OCI-LY1 (cell line): ENCODE results near the gene PLA2G2D.

ENCODE experiments used
- H2AFZ ChIP-seq: fragments of 200-600 bp; sonication (generic), shearing (Covaris generic); 2 replicates; pipeline ENCODE4 v1.6.0; 2014; ENCODE audit warnings: antibody characterized with exemption, mild to moderate bottlenecking, low read length
- H3F3A ChIP-seq: fragments of 200-600 bp; sonication (generic), shearing (Covaris generic); 2 replicates; pipeline ENCODE4 v1.6.0; 2014; ENCODE audit warnings: mild to moderate bottlenecking, antibody characterized with exemption, low read length, moderate library complexity; ENCODE audit not compliant: insufficient read depth
- H3K27ac ChIP-seq: fragments of 200-600 bp; sonication (generic); 2 replicates; pipeline ENCODE4 v1.5.1; 2014; ENCODE audit warnings: low read length, mixed run types, mild to moderate bottlenecking, low read depth; ENCODE audit not compliant: poor library complexity, severe bottlenecking
- H3K27me3 ChIP-seq: fragments of 200-600 bp; sonication (generic); 2 replicates; pipeline ENCODE4 v1.6.0; 2014; ENCODE audit warnings: antibody characterized with exemption, mild to moderate bottlenecking, low read length, moderate library complexity; ENCODE audit not compliant: insufficient read depth
- H3K36me3 ChIP-seq: fragments of 200-600 bp; sonication (generic); 2 replicates; pipeline ENCODE4 v1.6.1; 2014; ENCODE audit warnings: mild to moderate bottlenecking, antibody characterized with exemption, low read length, moderate library complexity, mixed read lengths; ENCODE audit not compliant: insufficient read depth
- H3K4me1 ChIP-seq: fragments of 200-600 bp; sonication (generic); 2 replicates; pipeline ENCODE4 v1.5.1; 2014; ENCODE audit warnings: mild to moderate bottlenecking, low read length, moderate library complexity; ENCODE audit not compliant: insufficient read depth, severe bottlenecking
- H3K4me2 ChIP-seq: fragments of 200-600 bp; sonication (generic), shearing (Covaris generic); 2 replicates; pipeline ENCODE4 v1.6.1; 2014; ENCODE audit warnings: low read length
- H3K4me3 ChIP-seq: fragments of 200-600 bp; sonication (generic); 2 replicates; pipeline ENCODE4 v1.5.1; 2014; ENCODE audit warnings: low read length, low read depth, mild to moderate bottlenecking, mixed read lengths; ENCODE audit not compliant: poor library complexity, severe bottlenecking
- H3K79me2 ChIP-seq: fragments of 200-600 bp; shearing (Covaris generic); 2 replicates; pipeline ENCODE4 v1.6.1; 2016; ENCODE audit warnings: mixed run types, low read length, mixed read lengths; ENCODE audit not compliant: insufficient read depth
- H3K9ac ChIP-seq: fragments of 200-600 bp; sonication (generic), shearing (Covaris generic); 2 replicates; pipeline ENCODE4 v1.6.1; 2014; ENCODE audit warnings: mild to moderate bottlenecking, low read length, mixed read lengths
- H3K9me2 ChIP-seq: fragments of 200-600 bp; sonication (generic), shearing (Covaris generic); 2 replicates; pipeline ENCODE4 v1.6.1; 2014; ENCODE audit warnings: low read depth, mild to moderate bottlenecking, low read length, mixed read lengths
- H3K9me3 ChIP-seq: fragments of 200-600 bp; shearing (Covaris generic); 2 replicates; pipeline ENCODE4 v1.6.1; 2014; ENCODE audit warnings: low read length, mixed read lengths
- H4K20me1 ChIP-seq: fragments of 200-600 bp; sonication (generic), shearing (Covaris generic); 2 replicates; pipeline ENCODE4 v1.6.0; 2016; ENCODE audit warnings: mild to moderate bottlenecking, low read length; ENCODE audit not compliant: insufficient read depth
- CTCF ChIP-seq: fragments of 200-600 bp; sonication (generic), shearing (Covaris generic); IDR thresholded peaks from 2 replicates; pipeline ENCODE4 v1.5.1; 2017; ENCODE audit warnings: mild to moderate bottlenecking, antibody characterized with exemption, low read length, moderate library complexity, mixed read lengths
- EZH2 ChIP-seq: fragments of 200-600 bp; sonication (generic), shearing (Covaris generic); IDR thresholded peaks from 2 replicates; pipeline ENCODE4 v1.8.0; 2017; ENCODE audit warnings: borderline replicate concordance, mixed run types, mild to moderate bottlenecking, antibody characterized with exemption, low read length, moderate library complexity, mixed read lengths

Gene PLA2G2D

GRCh38 chr1:20143318-20143717 lies 24.0 kb upstream of the PLA2G2D start:
- Histone ChIP-seq H3K9me3 (no peaks in the 10 kb centered on the region), H3K36me3 (no peaks in the 10 kb centered on the region), H2AFZ (no peak overlapping the region), H3F3A (no peaks in the 10 kb centered on the region), H3K4me1 (no peaks in the 10 kb centered on the region), H3K27me3 (no peaks in the 10 kb centered on the region), H3K4me2 (no peak overlapping the region), H3K9me2 (no peaks in the 10 kb centered on the region), H4K20me1 (no peaks in the 10 kb centered on the region), H3K4me3 (no peak overlapping the region), H3K9ac (no peak overlapping the region), H3K27ac (no peak overlapping the region), H3K79me2 (no peaks in the 10 kb centered on the region)
- TF ChIP-seq EZH2 (no peak), CTCF (no peak)

GRCh38 chr1:20142001-20142710 lies 22.8 kb upstream of the PLA2G2D start:
- TF ChIP-seq EZH2 (no peak), CTCF (no peak)
- H3K4me3 ChIP-seq, result no peak overlapping the region
- no peaks in the 10 kb centered on the region for H3K79me2 ChIP-seq
- no peak overlapping the region for H2AFZ ChIP-seq
- H3K27me3 ChIP-seq, result no peaks in the 10 kb centered on the region
- no peaks in the 10 kb centered on the region for H3F3A ChIP-seq
- H3K27ac ChIP-seq, result no peak overlapping the region
- no peaks in the 10 kb centered on the region for H3K9me3 ChIP-seq
- H3K9me2 ChIP-seq, result no peaks in the 10 kb centered on the region
- no peak overlapping the region for H3K9ac ChIP-seq
- no peaks in the 10 kb centered on the region for H3K36me3 ChIP-seq
- no peaks in the 10 kb centered on the region for H4K20me1 ChIP-seq
- H3K4me2 ChIP-seq, result no peak overlapping the region
- H3K4me1 ChIP-seq, result no peaks in the 10 kb centered on the region

GRCh38 chr1:20141466-20141865 lies 22.1 kb upstream of the PLA2G2D start:
- Histone ChIP-seq H3K4me1 (no peaks in the 10 kb centered on the region), H3K9ac (no peak overlapping the region), H3K36me3 (no peaks in the 10 kb centered on the region), H3K9me3 (no peaks in the 10 kb centered on the region), H2AFZ (no peak overlapping the region), H3K4me2 (no peak overlapping the region), H3K27ac (no peak overlapping the region), H3K27me3 (no peaks in the 10 kb centered on the region), H3K4me3 (no peak overlapping the region), H3K9me2 (no peaks in the 10 kb centered on the region), H4K20me1 (no peaks in the 10 kb centered on the region), H3K79me2 (no peaks in the 10 kb centered on the region), H3F3A (no peaks in the 10 kb centered on the region)
- no peak for TF ChIP-seq CTCF
- TF ChIP-seq EZH2, result no peak
